GM13977 (cell line): ENCODE results near the gene TFCP2.

Experiments
- DNase-seq: peaks from one replicate; pipeline ENCODE4 v3.0.0; 2012; ENCODE audit warnings: low spot score
- in situ Hi-C: fragments of 300-500 bp; cut with MboI; formaldehyde crosslinking; loops from one replicate; pipeline ENCODE4 v1.12.0; 2022; ENCODE audit warnings: low sequenced_read_pairs, low pct_unique_long_range_greater_than_20kb, mixed read lengths, inconsistent platforms; ENCODE audit not compliant: unreplicated experiment
- TF ChIP-seq, protein P1 (sequence below): IDR thresholded peaks from 2 replicates; pipeline ENCODE4 v1.5.1; 2012; ENCODE audit warnings: mild to moderate bottlenecking, control low read depth; ENCODE audit not compliant: insufficient read depth; ENCODE audit errors: extremely low read depth, missing control alignments

Gene TFCP2

GRCh38 chr12:51183349-51183748 lies 10.4 kb upstream of the TFCP2 start:
- TF ChIP-seq, protein P1, sequence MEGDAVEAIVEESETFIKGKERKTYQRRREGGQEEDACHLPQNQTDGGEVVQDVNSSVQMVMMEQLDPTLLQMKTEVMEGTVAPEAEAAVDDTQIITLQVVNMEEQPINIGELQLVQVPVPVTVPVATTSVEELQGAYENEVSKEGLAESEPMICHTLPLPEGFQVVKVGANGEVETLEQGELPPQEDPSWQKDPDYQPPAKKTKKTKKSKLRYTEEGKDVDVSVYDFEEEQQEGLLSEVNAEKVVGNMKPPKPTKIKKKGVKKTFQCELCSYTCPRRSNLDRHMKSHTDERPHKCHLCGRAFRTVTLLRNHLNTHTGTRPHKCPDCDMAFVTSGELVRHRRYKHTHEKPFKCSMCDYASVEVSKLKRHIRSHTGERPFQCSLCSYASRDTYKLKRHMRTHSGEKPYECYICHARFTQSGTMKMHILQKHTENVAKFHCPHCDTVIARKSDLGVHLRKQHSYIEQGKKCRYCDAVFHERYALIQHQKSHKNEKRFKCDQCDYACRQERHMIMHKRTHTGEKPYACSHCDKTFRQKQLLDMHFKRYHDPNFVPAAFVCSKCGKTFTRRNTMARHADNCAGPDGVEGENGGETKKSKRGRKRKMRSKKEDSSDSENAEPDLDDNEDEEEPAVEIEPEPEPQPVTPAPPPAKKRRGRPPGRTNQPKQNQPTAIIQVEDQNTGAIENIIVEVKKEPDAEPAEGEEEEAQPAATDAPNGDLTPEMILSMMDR = no peak
- DNase-seq = no peak
- in situ Hi-C loops = no loop called here

GRCh38 chr12:51181558-51181957 lies 8.6 kb upstream of the TFCP2 start:
- no peak for DNase-seq
- TF ChIP-seq, protein P1 = no peak
- in situ Hi-C loops = no loop called here

DNA sequence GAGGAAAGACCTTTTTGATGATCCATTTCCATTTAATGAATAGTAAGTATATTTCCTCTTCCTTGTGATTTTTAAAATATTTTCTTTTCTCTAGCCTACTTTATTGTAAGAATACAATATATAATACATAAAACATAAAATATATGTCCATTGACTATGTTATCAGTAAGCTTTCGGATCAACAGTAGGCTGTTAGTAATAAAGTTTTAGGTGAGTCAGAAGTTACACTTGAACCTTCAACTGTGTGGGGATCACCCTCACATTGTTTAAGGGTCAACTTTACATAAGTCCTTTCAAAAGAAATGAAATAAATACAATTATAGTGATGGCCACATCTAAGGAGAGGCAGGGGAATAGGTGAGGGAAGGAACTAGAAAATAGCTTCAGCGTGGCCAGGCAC lies 5.0 kb upstream of the TFCP2 start:
- TF ChIP-seq, protein P1 = no peak
- no peak for DNase-seq
- in situ Hi-C loops = no loop called here

- in situ Hi-C loops = no loop called here
- TF ChIP-seq, protein P1 = no peak
- no peak for DNase-seq
Observed at GRCh38 chr12:51174501-51174900, 1.6 kb upstream of the TFCP2 start.

- in situ Hi-C loops = no loop called here
- no peak for DNase-seq
- TF ChIP-seq, protein P1 = no peak
Observed at GRCh38 chr12:51171884-51172514, 936 bp downstream of the TFCP2 start.

DNA sequence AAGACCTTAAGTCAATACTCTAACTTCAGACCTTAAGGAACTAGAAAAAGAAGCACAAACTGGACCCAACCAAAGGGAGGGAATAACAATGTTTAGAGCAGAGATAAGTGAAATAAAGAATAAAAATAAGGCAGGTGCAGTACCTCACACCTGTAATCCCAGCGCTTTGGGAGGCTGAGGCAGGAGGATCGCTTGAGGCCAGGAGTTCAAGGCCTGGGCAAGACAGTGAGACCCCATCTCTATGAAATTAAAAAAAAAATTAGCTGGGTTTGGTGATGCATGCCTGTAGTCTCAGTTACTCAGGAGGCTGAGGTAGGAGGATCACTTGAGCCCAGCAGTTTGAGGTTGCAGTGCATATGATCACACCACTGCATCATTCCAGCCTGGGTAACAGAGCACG lies 9.1 kb downstream of the TFCP2 start:
- no peak for DNase-seq
- in situ Hi-C loops = no loop called here
- TF ChIP-seq, protein P1 = no peak

- TF ChIP-seq, protein P1 = no peak
- DNase-seq = no peak
- in situ Hi-C loops = no loop called here
Observed at GRCh38 chr12:51162217-51162616, 10.7 kb downstream of the TFCP2 start.
